Esophagus muscularis mucosa (tissue), 4 donors: ENCODE results near the gene FAM47E.

Experiments used
- EP300 ChIP-seq: sonication (generic); formaldehyde crosslinking; IDR thresholded peaks from one replicate; pipeline ENCODE4 v1.6.1; 2017; ENCODE audit warnings: antibody characterized with exemption
- POLR2A ChIP-seq: fragments of 450-650 bp; IDR thresholded peaks from one replicate; pipeline ENCODE4 v1.6.1; 2017; ENCODE audit warnings: antibody characterized with exemption, moderate library complexity, mild to moderate bottlenecking, low read depth
- POLR2AphosphoS5 ChIP-seq, 2 donors: sonication (generic); formaldehyde crosslinking; IDR thresholded peaks; one replicate each; pipeline ENCODE4 v1.6.1; 2017; ENCODE audit warnings: antibody characterized with exemption in 2 of 2
- TF ChIP-seq, protein P1 (sequence below), 3 experiments: fragments of 200-600 bp in 2 of 3; fragments of 450-650 bp in 1 of 3; sonication (generic) in 2 of 3; IDR thresholded peaks; one replicate each; pipeline ENCODE4 v1.5.1; 2017 to 2019; ENCODE audit warnings: antibody characterized with exemption in 3 of 3, mild to moderate bottlenecking in 2 of 3, moderate library complexity in 1 of 3

DNA sequence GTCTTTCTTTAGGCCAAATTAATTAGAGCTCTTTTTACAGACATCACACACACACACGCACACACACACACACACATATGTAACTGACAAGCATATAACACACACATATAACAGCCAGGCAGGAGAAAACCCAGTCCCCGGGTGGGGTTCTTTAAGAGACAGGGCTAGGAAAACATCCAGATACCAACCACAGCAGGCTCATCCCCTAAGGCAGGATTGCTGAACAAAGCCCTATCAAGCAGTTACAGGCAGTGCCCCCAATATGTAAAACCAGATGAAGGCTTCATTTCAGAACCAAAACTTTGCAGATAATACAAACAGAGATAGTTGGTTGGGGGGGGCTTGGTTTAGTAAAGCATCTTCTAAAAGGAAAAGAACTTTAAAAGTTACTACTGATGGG lies 18.0 kb upstream of the FAM47E start:
- TF ChIP-seq, protein P1, sequence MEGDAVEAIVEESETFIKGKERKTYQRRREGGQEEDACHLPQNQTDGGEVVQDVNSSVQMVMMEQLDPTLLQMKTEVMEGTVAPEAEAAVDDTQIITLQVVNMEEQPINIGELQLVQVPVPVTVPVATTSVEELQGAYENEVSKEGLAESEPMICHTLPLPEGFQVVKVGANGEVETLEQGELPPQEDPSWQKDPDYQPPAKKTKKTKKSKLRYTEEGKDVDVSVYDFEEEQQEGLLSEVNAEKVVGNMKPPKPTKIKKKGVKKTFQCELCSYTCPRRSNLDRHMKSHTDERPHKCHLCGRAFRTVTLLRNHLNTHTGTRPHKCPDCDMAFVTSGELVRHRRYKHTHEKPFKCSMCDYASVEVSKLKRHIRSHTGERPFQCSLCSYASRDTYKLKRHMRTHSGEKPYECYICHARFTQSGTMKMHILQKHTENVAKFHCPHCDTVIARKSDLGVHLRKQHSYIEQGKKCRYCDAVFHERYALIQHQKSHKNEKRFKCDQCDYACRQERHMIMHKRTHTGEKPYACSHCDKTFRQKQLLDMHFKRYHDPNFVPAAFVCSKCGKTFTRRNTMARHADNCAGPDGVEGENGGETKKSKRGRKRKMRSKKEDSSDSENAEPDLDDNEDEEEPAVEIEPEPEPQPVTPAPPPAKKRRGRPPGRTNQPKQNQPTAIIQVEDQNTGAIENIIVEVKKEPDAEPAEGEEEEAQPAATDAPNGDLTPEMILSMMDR (IDR thresholded peaks at IDR 0.05), result no peak
- TF ChIP-seq POLR2AphosphoS5 (IDR thresholded peaks at IDR 0.05) (no peak), EP300 (no peak), POLR2A (no peak)
